ENCODE measurements around the gene B3GNT9.

Gene B3GNT9

GRCh38 chr16:67191995-67192681 is 41.3 kb upstream of the B3GNT9 start, which contains the start of gene E2F4:
TSS of gene E2F4 (plus strand) at chr16:67192155. CDS start at chr16:67192228, 73 bp downstream.
- Histone ChIP-seq H3K36me3 (ENCODE audit: control insufficient read depth, insufficient read depth, low read length) (peaks cover 14% of the 10 kb centered on the region), H3K27me3 (ENCODE audit: control insufficient read depth, insufficient read depth, low read length) (no peaks in the 10 kb centered on the region), H3K9me3 (ENCODE audit: control insufficient read depth, low read length) (no peaks in the 10 kb centered on the region), H3K9ac (ENCODE audit: low read length) (peak within 1 kb of the TSS; percentile 84), H3K4me1 (ENCODE audit: control insufficient read depth, insufficient read depth, low read length) (peaks cover 34% of the 10 kb centered on the region), H3K4me3 (ENCODE audit: low read length) (peak within 1 kb of the TSS; percentile 71)

GRCh38 chr16:67191411-67191994 is 40.7 kb upstream of the B3GNT9 start:
- Histone ChIP-seq H3K36me3 (ENCODE audit: control insufficient read depth, insufficient read depth, low read length) (peaks cover 14% of the 10 kb centered on the region), H3K4me1 (ENCODE audit: control insufficient read depth, insufficient read depth, low read length) (peaks cover 34% of the 10 kb centered on the region), H3K4me3 (ENCODE audit: low read length) (no peak overlapping the region), H3K27me3 (ENCODE audit: control insufficient read depth, insufficient read depth, low read length) (no peaks in the 10 kb centered on the region), H3K9me3 (ENCODE audit: control insufficient read depth, low read length) (no peaks in the 10 kb centered on the region), H3K9ac (ENCODE audit: low read length) (no peak overlapping the region)

GRCh38 chr16:67190448-67191399 is 39.9 kb upstream of the B3GNT9 start:
- H3K36me3 ChIP-seq (ENCODE audit: control insufficient read depth, insufficient read depth, low read length): peaks cover 11% of the 10 kb centered on the region
- no peak overlapping the region for H3K9ac ChIP-seq (ENCODE audit: low read length)
- no peaks in the 10 kb centered on the region for H3K9me3 ChIP-seq (ENCODE audit: control insufficient read depth, low read length)
- H3K4me3 ChIP-seq (ENCODE audit: low read length): no peak overlapping the region
- H3K4me1 ChIP-seq (ENCODE audit: control insufficient read depth, insufficient read depth, low read length): peaks cover 35% of the 10 kb centered on the region
- H3K27me3 ChIP-seq (ENCODE audit: control insufficient read depth, insufficient read depth, low read length): no peaks in the 10 kb centered on the region

- Histone ChIP-seq H3K4me1 (ENCODE audit: control insufficient read depth, insufficient read depth, low read length) (peaks cover 42% of the 10 kb centered on the region), H3K4me3 (ENCODE audit: low read length) (no peak within 1 kb of the TSS), H3K9ac (ENCODE audit: low read length) (no peak within 1 kb of the TSS), H3K9me3 (ENCODE audit: control insufficient read depth, low read length) (no peaks in the 10 kb centered on the region), H3K36me3 (ENCODE audit: control insufficient read depth, insufficient read depth, low read length) (peaks cover 7% of the 10 kb centered on the region), H3K27me3 (ENCODE audit: control insufficient read depth, insufficient read depth, low read length) (no peaks in the 10 kb centered on the region)
Observed at GRCh38 chr16:67190041-67190440, 39.2 kb upstream of the B3GNT9 start, which contains the start of gene EXOC3L1. TSS of gene EXOC3L1 (minus strand) at chr16:67190136. CDS start at chr16:67189676, 460 bp downstream.

GRCh38 chr16:67188798-67189197 is 38.0 kb upstream of the B3GNT9 start:
- H3K4me1 ChIP-seq (ENCODE audit: control insufficient read depth, insufficient read depth, low read length): peaks cover 40% of the 10 kb centered on the region
- no peaks in the 10 kb centered on the region for H3K9me3 ChIP-seq (ENCODE audit: control insufficient read depth, low read length)
- no peaks in the 10 kb centered on the region for H3K27me3 ChIP-seq (ENCODE audit: control insufficient read depth, insufficient read depth, low read length)
- no peaks in the 10 kb centered on the region for H3K36me3 ChIP-seq (ENCODE audit: control insufficient read depth, insufficient read depth, low read length)
- no peak overlapping the region for H3K9ac ChIP-seq (ENCODE audit: low read length)
- H3K4me3 ChIP-seq (ENCODE audit: low read length): no peak overlapping the region

GRCh38 chr16:67188323-67188722 is 37.5 kb upstream of the B3GNT9 start:
- no peaks in the 10 kb centered on the region for H3K36me3 ChIP-seq (ENCODE audit: control insufficient read depth, insufficient read depth, low read length)
- H3K4me3 ChIP-seq (ENCODE audit: low read length): no peak overlapping the region
- H3K27me3 ChIP-seq (ENCODE audit: control insufficient read depth, insufficient read depth, low read length): no peaks in the 10 kb centered on the region
- no peaks in the 10 kb centered on the region for H3K9me3 ChIP-seq (ENCODE audit: control insufficient read depth, low read length)
- H3K9ac ChIP-seq (ENCODE audit: low read length): no peak overlapping the region
- H3K4me1 ChIP-seq (ENCODE audit: control insufficient read depth, insufficient read depth, low read length): peaks cover 36% of the 10 kb centered on the region

GRCh38 chr16:67187175-67187890 is 36.5 kb upstream of the B3GNT9 start:
- H3K4me1 ChIP-seq (ENCODE audit: control insufficient read depth, insufficient read depth, low read length): peaks cover 37% of the 10 kb centered on the region
- no peak overlapping the region for H3K9ac ChIP-seq (ENCODE audit: low read length)
- H3K9me3 ChIP-seq (ENCODE audit: control insufficient read depth, low read length): no peaks in the 10 kb centered on the region
- no peaks in the 10 kb centered on the region for H3K27me3 ChIP-seq (ENCODE audit: control insufficient read depth, insufficient read depth, low read length)
- no peak overlapping the region for H3K4me3 ChIP-seq (ENCODE audit: low read length)
- no peaks in the 10 kb centered on the region for H3K36me3 ChIP-seq (ENCODE audit: control insufficient read depth, insufficient read depth, low read length)

- H3K9ac ChIP-seq (ENCODE audit: low read length): no peak overlapping the region
- H3K4me1 ChIP-seq (ENCODE audit: control insufficient read depth, insufficient read depth, low read length): peaks cover 33% of the 10 kb centered on the region
- no peak overlapping the region for H3K4me3 ChIP-seq (ENCODE audit: low read length)
- no peaks in the 10 kb centered on the region for H3K27me3 ChIP-seq (ENCODE audit: control insufficient read depth, insufficient read depth, low read length)
- no peaks in the 10 kb centered on the region for H3K9me3 ChIP-seq (ENCODE audit: control insufficient read depth, low read length)
- no peaks in the 10 kb centered on the region for H3K36me3 ChIP-seq (ENCODE audit: control insufficient read depth, insufficient read depth, low read length)
Observed at GRCh38 chr16:67186550-67186950, 35.8 kb upstream of the B3GNT9 start.

- H3K4me3 ChIP-seq (ENCODE audit: low read length): no peak overlapping the region
- H3K9me3 ChIP-seq (ENCODE audit: control insufficient read depth, low read length): no peaks in the 10 kb centered on the region
- peaks cover 27% of the 10 kb centered on the region for H3K4me1 ChIP-seq (ENCODE audit: control insufficient read depth, insufficient read depth, low read length)
- no peaks in the 10 kb centered on the region for H3K27me3 ChIP-seq (ENCODE audit: control insufficient read depth, insufficient read depth, low read length)
- H3K36me3 ChIP-seq (ENCODE audit: control insufficient read depth, insufficient read depth, low read length): no peaks in the 10 kb centered on the region
- H3K9ac ChIP-seq (ENCODE audit: low read length): no peak overlapping the region
Observed at GRCh38 chr16:67185651-67186134, 34.9 kb upstream of the B3GNT9 start.

GRCh38 chr16:67184995-67185650 is 34.3 kb upstream of the B3GNT9 start:
- Histone ChIP-seq H3K4me1 (ENCODE audit: control insufficient read depth, insufficient read depth, low read length) (peaks cover 22% of the 10 kb centered on the region), H3K27me3 (ENCODE audit: control insufficient read depth, insufficient read depth, low read length) (no peaks in the 10 kb centered on the region), H3K36me3 (ENCODE audit: control insufficient read depth, insufficient read depth, low read length) (no peaks in the 10 kb centered on the region), H3K9me3 (ENCODE audit: control insufficient read depth, low read length) (no peaks in the 10 kb centered on the region), H3K4me3 (ENCODE audit: low read length) (no peak overlapping the region), H3K9ac (ENCODE audit: low read length) (no peak overlapping the region)

GRCh38 chr16:67184453-67184994 is 33.7 kb upstream of the B3GNT9 start:
- no peaks in the 10 kb centered on the region for H3K9me3 ChIP-seq (ENCODE audit: control insufficient read depth, low read length)
- H3K9ac ChIP-seq (ENCODE audit: low read length): no peak overlapping the region
- no peaks in the 10 kb centered on the region for H3K36me3 ChIP-seq (ENCODE audit: control insufficient read depth, insufficient read depth, low read length)
- H3K27me3 ChIP-seq (ENCODE audit: control insufficient read depth, insufficient read depth, low read length): no peaks in the 10 kb centered on the region
- H3K4me3 ChIP-seq (ENCODE audit: low read length): peak overlapping the region; percentile 75
- H3K4me1 ChIP-seq (ENCODE audit: control insufficient read depth, insufficient read depth, low read length): peaks cover 22% of the 10 kb centered on the region
